ENCODE results near the gene PLA2G15.

GRCh38 chr16:68264128-68265077 lies 19.2 kb downstream of the PLA2G15 start, which contains the start of gene SLC7A6:
- TF ChIP-seq CTCF (IDR thresholded peaks at IDR 0.05) (peak; percentile 25 to 75 (median 70)), POLR2A (IDR thresholded peaks at IDR 0.05) (peak in 1 of 2 donors; percentile 54)
